NOMO-1 (cell line): ENCODE results near the gene EEF1A1.
"Not testable (repeated sequence)": the region's sequence is repeated elsewhere in the genome, so short reads cannot be mapped to it uniquely, and the experiment has no call there.

Source experiments
- DNase-seq, 2 experiments: peaks; one replicate each; lab custom pipeline; 2025; ENCODE audit not compliant: unreplicated experiment in 2 of 2; lab: John Stamatoyannopoulos, UW

EEF1A1 gene

DNA sequence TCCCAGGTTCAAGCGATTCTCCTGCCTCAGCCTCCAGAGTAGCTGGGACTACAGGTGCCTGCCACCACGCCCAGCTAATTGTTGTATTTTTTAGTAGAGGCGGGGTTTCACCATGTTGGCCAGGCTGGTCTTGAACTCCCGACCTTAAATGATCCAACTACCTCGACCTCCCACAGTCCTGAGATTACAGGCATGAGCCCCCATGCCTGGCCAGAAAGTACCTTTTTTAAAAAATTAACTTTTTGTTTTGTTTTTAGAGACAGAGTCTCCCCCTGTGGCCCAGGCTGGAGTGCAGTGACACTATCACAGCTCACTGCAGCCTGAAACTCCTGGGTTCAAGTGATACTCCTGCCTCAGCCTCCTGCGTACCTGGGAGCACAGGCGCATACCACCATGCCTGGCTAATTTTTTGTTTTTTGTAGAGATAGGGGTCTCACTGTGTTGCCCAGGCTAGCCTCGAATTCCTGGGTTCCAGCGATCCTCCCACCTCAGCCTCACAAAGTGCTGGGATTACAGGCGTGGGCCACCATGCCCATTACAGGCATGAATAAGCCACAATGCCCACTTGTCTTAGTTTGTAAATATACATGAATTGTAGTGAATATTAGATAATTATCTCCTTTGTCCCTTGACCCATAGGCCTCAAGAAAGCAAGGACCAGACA lies 17.4 kb upstream of the EEF1A1 start:
- no peak for DNase-seq

DNA sequence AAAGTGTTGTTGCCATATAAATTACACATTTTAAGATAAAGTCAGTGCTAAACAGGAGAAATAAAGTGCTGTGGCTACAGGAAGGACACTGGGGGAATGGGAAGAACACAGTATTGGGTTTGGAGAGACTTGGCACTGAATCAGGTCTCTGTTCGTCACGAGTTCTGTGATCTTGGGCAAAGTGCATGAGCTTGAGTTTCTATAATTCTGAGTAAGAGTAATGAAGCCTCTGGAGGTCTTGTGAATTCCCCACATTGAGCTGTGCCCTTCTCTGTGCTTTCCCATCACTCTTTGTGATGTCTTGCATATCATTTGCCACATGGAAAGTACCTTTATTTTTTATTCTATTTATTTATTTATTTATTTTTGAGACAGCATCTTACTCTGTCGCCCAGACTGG lies 16.8 kb upstream of the EEF1A1 start:
- DNase-seq = no peak

GRCh38 chr6:73534628-73535027 lies 13.8 kb upstream of the EEF1A1 start:
- no peak for DNase-seq

GRCh38 chr6:73532293-73532692 lies 11.5 kb upstream of the EEF1A1 start:
- no peak for DNase-seq

DNA sequence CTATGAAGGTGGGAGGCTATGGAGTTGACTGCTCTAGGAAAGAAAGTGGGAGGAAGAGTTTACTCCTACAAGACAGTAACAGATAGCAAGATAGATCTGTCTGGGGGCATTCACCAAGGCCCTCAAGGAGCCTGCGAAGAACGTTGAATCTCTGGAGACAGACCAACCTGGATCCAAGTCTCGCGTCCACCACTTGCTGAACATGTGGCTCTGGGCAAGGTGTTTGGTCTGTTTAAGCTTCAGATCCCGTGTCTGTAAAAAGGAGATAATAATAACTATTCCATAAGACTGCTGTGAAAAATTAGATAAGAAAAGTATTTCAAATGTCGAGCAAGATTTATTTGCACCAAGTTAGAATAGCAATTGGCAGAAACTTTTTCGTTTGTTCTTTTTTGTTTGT lies 8.1 kb upstream of the EEF1A1 start:
- DNase-seq = no peak

DNA sequence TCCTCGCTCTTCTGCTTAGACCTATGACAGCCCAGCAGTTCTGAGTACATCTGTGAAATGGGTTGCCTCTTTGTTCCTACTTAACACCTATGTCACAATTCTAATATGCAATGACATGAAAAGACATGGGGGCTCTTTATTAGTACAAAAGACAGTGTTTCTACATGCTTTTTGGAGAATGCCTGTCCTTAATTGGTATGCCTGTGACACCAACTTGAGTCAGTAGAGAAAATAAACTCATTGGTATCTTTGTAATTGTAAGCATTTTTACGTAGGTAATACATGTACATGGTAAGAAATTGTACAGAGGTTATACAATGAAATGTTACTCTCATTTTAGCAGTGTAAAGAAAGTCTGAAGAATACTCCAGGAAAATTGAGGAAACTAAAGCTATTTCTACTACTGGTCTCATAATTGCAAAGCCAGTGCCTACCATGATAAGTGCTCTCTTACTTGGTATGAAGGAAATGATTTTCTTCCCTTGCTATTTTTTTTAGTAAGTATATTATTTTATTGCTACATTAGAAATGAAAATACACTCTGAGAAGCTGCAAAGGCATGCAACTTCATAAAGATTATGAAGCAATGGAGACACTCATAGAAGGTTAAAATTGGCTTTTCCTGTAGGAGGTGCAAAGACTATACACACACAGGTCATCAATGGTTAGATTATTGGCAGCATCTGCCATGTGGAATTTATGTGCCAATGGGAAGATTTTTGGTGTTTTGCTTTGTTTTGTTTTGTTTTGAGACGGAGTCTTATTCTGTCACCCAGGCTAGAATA lies 4.9 kb upstream of the EEF1A1 start:
- DNase-seq = no peak

- peak; percentile 79 to 89 for DNase-seq
Measured at GRCh38 chr6:73523434-73524123, 2.7 kb upstream of the EEF1A1 start.

DNA sequence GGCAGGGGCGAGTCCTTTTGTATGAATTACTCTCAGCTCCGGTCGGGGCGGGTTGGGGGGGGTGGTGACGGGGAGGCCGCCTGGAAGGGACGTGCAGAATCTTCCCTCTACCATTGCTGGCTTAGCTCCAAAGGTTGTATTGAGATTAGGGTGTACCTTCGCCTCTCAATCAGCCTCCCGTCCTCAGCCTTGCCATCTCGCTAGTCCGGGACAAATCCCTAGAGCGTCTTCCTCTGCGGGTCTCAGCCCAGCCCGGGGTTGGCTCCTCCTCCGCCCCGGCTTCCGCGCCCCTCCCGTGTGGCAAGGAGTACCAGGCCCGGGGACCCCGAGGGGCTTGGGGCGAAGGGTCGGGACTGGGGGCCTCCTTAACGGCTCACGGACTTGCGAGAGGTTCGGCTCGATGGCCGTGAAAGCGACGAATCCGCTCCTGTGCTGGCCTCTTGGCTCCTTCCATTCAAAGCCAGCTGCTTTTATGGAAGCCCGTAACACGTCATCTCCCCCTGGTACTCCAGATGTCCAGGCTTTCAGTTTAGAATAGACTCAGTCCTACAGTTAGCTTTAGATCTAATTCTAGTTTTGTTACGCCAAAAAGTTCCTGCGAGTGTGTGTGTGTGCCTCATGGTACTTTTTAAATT lies 636 bp upstream of the EEF1A1 start:
- DNase-seq = peak; percentile 58 to 75

- DNase-seq = peak; percentile 57 to 68
Measured at GRCh38 chr6:73519926-73520687, 725 bp downstream of the EEF1A1 start.

- DNase-seq = not testable (repeated sequence)
Measured at GRCh38 chr6:73518982-73519881, 1.6 kb downstream of the EEF1A1 start.

DNA sequence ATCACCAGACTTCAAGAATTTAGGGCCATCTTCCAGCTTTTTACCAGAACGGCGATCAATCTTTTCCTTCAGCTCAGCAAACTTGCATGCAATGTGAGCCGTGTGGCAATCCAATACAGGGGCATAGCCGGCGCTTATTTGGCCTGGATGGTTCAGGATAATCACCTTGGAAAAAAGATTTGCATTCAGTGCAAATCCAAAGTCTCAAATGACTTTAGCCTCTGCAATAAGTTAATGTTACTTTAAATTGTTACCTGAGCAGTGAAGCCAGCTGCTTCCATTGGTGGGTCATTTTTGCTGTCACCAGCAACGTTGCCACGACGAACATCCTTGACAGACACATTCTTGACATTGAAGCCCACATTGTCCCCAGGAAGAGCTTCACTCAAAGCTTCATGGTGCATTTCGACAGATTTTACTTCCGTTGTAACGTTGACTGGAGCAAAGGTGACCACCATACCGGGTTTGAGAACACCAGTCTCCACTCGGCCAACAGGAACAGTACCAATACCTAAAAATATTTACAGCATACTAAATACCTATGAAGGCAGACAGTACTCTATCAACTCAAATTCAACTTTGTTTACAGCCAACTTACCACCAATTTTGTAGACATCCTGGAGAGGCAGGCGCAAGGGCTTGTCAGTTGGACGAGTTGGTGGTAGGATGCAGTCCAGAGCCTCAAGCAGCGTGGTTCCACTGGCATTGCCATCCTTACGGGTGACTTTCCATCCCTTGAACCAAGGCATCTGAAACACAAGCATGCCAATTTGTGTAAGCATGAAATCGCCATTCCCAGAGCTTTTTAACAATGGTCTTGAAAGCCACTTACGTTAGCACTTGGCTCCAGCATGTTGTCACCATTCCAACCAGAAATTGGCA lies 2.5 kb downstream of the EEF1A1 start:
- not testable (repeated sequence) for DNase-seq

DNA sequence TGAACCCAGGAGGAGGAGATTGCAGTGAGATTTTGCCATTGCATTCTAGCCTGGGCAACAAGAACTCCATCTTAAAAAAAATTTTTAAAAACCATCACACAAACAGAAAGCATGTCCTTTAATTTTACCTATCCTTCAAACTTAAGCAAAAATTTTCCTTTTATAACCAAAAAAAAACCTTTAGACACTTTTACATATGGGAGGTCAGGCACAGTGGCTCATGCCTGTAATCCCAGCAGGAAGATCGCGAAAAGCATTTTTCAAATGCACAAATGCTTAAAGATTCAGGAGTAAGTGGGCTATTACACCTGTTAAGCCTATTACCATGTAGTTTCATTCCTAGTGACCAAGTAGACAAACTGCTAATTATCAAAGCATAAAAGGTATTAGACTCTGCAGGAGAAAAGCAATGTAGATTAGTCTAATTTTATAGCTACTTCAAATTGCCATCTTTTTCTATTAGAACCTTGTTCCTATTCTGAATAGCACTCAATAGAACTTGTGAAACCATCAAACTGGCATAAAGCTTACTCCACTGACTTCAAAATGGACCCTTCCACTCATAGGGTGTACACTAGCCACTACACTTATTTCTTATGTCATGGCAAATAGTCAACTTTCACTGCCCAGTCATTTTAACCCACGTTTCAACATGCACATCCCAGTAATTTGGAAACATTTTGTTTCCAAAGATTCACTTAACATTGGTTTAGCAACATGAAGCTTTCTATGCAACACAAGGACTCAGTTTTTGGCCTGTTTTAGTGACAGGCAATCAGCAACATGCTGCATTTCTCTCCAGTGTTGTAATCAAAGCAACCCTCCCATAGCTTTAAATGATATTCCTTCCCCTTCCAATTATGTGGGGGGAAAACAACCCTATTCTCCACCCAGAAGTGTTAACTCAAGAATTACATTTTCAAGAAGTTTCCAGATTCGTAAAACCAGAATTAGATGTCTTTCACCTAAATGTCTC lies 4.0 kb downstream of the EEF1A1 start:
- DNase-seq = peak in 1 of 2 experiments; percentile 19

DNA sequence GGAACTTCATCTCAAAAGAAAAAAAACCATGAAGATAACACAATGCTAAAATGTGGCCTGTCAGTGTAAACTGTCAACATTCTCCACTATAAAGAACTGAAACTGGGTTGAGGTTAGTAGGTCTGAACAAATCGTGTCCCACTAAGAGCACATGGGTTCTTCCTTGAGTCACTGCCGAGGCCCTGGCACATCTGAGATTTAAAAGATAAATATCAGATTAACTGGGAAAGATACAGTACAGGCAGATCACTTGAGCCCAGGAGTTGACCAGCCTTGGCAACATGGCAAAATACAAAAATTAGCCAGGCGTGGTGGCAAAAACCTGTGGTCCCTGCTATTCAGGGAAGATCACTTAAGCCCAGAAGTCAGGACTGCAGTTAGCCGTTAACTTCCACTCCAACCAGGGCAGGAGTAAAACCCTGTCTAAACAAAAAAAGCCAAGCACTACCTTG lies 5.6 kb downstream of the EEF1A1 start:
- peak; percentile 6 to 47 for DNase-seq

DNA sequence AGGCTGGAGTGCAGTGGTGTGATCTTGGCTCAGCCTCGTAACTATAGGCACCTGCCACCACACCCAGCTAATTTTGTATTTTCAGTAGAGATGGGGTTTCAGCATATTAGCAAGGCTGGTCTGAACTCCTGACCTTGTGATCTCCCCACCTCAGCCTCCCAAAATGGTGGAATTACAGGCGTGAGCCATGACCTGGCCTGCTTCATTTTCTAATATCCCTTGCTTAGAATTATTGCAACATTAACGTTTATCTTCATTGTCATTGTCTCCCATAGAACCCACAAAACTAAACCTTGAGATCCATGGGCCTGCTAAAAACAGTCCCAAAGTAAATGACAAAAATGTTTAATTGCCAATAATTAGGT lies 6.1 kb downstream of the EEF1A1 start:
- no peak for DNase-seq

DNA sequence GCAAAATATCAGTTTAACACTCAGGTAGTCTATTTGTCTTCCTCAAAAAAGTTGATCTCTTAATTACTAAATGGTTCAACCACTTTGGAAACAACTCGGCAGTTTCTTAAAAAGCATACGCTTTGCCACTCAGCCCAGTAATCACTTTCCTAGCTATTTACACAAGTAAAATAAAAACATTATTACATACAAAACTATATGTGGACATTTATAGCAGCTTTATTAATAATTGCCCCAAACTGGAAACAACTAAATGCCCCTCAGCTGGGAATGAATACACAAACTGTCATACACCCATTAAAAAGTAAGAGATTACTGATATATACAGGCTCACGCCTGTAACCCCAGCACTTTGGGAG lies 7.4 kb downstream of the EEF1A1 start:
- no peak for DNase-seq

- no peak for DNase-seq
Measured at GRCh38 chr6:73511796-73512195, 9.0 kb downstream of the EEF1A1 start.

DNA sequence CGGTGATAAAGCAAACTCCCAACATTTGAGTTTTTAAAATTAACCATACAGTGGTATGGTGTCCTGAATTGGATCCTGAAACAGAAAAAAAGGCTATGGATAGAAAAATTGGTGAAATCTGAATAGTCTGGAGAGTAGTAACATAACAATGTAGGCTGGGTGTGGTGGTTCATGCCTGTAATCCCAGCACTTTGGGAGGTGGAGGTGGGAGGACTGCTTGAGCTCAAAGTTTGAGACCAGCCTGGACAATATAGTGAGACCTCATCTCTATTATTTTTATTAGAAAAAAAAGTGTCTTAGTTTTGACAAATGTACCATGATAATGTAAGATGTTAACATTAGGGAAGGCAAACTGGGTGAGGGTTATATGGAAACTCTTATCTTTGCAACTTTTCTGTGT lies 11.0 kb downstream of the EEF1A1 start:
- DNase-seq = no peak
